Right lobe of liver (tissue), 6 donors: ENCODE results near the gene SEMA7A. TPM values are rescaled to one million over a fixed set of nuclear protein-coding genes. Genes with fewer than 3 reads are reported as not detected.

Experiments used
- ATAC-seq, 4 donors: fragments of 200-7000 bp; cut with Tn5 transposase; one replicate each; pipeline ENCODE4 v1.9.1; 2020; ENCODE audit warnings: mild to moderate bottlenecking in 4 of 4, moderate library complexity in 4 of 4
- DNase-seq, 3 donors: peaks; one replicate each; pipeline ENCODE4 v3.0.0-alpha.2; 2020
- H3K27ac ChIP-seq, 3 donors: fragments of 200-600 bp; one replicate each; pipeline ENCODE4 v1.8.0; 2022
- H3K27me3 ChIP-seq, 2 donors: fragments of 200-600 bp; one replicate each; pipeline ENCODE4 v1.8.0; 2022
- H3K36me3 ChIP-seq, 4 donors: fragments of 200-600 bp; sonication (generic) in 1 of 4; one replicate each; pipeline versions ENCODE4 v1.5.1 to v1.8.0; 2017 to 2022; ENCODE audit warnings: control low read depth in 1 of 4
- H3K4me1 ChIP-seq, 4 donors: fragments of 200-600 bp; sonication (generic) in 1 of 4; one replicate each; pipeline versions ENCODE4 v1.5.1 to v1.8.0; 2017 to 2022; ENCODE audit warnings: control low read depth in 1 of 4
- H3K4me3 ChIP-seq, 3 donors: fragments of 200-600 bp; one replicate each; pipeline ENCODE4 v1.8.0; 2022
- H3K9me3 ChIP-seq, 4 donors: fragments of 200-600 bp; sonication (generic) in 1 of 4; one replicate each; pipeline versions ENCODE4 v1.5.1 to v1.8.0; 2017 to 2022; ENCODE audit warnings: control low read depth in 1 of 4
- POLR2A ChIP-seq: fragments of 450-650 bp; IDR thresholded peaks from one replicate; pipeline ENCODE4 v1.6.1; 2017; ENCODE audit warnings: antibody characterized with exemption, mild to moderate bottlenecking
- WGBS: methylation state at CpG from one replicate; pipeline ENCODE4 v1.1.6; 2018; ENCODE audit warnings: low coverage, low lambda C conversion rate; ENCODE audit not compliant: insufficient coverage; ENCODE audit errors: missing lambda C conversion rate; 5-methylcytosine and 5-hydroxymethylcytosine counted together
- intact Hi-C, 2 donors: fragments of 100-400 bp; cut with DNase I; formaldehyde crosslinking; loops; one replicate each; pipeline versions ENCODE4 v1.11.2 to v1.14.1; 2022
- total RNA-seq, 6 experiments: library from RNA; depleted of rRNA in 2 of 6; stranded (reverse); fragments of >200 nt in 2 of 6; fragmentation: NEBNext Ultra II Directional in 3 of 6; extraction: Animal tissue kit (Norgen Biotek cat#: 25700) in 3 of 6; gene quantifications; one replicate each; pipeline versions ENCODE4 v1.1.0 to v1.2.4, GENCODE V29; 2016 to 2023
- TF ChIP-seq, protein P1 (sequence below), 4 donors: fragments of 200-600 bp in 3 of 4; fragments of 450-650 bp in 1 of 4; IDR thresholded peaks; one replicate each; pipeline versions ENCODE4 v1.5.1 to v1.8.0; 2016 to 2022; ENCODE audit warnings: antibody characterized with exemption in 4 of 4, mild to moderate bottlenecking in 2 of 4
- donor health status: DM: no; HTN: yes; CAD: no.
- donor health status: DM: no; HTN: no; CAD: no.
- donor health status: DM: no; HTN: no; CAD: no.
- donor health status: DM: no; HTN: yes; CAD: no.
- donor health status: DM: no; HTN: yes; CAD: no.

The SEMA7A gene
- total RNA-seq, 6 experiments from 2014 or later: 0.42 to 2.4 (median 1.1) TPM

DNA sequence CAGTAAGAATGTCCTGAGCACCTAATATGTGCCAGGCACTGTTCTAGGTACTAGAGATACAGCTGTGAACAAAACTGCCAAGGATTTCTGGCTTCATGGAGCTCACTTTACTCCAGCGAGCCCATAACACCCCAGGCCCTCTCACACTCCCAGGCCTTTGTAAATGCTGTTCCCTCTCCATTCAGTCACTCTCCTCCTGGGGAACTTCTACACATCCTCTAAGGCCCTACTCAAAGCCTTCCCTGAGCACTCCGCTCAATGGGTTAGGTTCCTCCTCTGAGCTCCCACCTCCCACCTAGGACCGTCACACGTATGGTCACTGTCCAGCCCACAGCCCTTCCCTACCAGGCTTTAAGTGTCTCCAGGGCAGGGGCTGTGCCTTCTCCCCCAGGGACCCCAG lies 27.2 kb downstream of the SEMA7A start:
- WGBS: 77% methylated on average over 4 of the region's 4 CpGs
- no peak for TF ChIP-seq POLR2A
- TF ChIP-seq, protein P1, sequence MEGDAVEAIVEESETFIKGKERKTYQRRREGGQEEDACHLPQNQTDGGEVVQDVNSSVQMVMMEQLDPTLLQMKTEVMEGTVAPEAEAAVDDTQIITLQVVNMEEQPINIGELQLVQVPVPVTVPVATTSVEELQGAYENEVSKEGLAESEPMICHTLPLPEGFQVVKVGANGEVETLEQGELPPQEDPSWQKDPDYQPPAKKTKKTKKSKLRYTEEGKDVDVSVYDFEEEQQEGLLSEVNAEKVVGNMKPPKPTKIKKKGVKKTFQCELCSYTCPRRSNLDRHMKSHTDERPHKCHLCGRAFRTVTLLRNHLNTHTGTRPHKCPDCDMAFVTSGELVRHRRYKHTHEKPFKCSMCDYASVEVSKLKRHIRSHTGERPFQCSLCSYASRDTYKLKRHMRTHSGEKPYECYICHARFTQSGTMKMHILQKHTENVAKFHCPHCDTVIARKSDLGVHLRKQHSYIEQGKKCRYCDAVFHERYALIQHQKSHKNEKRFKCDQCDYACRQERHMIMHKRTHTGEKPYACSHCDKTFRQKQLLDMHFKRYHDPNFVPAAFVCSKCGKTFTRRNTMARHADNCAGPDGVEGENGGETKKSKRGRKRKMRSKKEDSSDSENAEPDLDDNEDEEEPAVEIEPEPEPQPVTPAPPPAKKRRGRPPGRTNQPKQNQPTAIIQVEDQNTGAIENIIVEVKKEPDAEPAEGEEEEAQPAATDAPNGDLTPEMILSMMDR (IDR thresholded peaks at IDR 0.05): no peak
- Histone ChIP-seq H3K36me3 (no peaks in the 10 kb centered on the region), H3K4me1 (no peaks in the 10 kb centered on the region), H3K9me3 (no peaks in the 10 kb centered on the region), H3K27me3 (no peaks in the 10 kb centered on the region), H3K4me3 (no peak overlapping the region), H3K27ac (no peak overlapping the region)
- ATAC-seq (no peak), DNase-seq (no peak)
- intact Hi-C loops: no loop called here

DNA sequence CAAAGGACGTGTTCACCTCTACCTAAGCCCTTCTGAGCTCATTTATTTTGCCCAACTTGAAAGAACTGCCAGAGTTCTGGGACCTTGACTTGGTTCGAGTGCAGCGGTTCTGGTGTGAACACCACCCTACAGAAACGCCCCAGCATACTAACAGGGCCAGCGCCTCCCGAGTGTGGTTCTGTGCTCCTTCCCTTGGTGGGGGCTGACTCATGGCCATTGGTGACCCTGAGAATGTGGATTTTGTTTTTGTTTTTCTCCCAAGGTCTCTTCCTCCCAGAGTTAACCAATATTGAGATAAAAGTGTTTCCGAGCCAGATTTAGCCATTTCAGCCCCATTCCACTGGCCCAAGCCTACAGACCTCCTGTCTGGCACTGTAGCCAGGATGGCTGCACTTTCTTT lies 27.9 kb downstream of the SEMA7A start:
- DNase-seq: no peak
- intact Hi-C loops: no loop called here
- 69% methylated on average over 5 of the region's 7 CpGs for WGBS
- no peak overlapping the region for H3K27ac ChIP-seq
- no peak for TF ChIP-seq POLR2A
- TF ChIP-seq, protein P1 (IDR thresholded peaks at IDR 0.05): no peak
- ATAC-seq: no peak
- H3K4me1 ChIP-seq: no peaks in the 10 kb centered on the region
- no peaks in the 10 kb centered on the region for H3K27me3 ChIP-seq
- H3K36me3 ChIP-seq: no peaks in the 10 kb centered on the region
- H3K4me3 ChIP-seq: no peak overlapping the region
- no peaks in the 10 kb centered on the region for H3K9me3 ChIP-seq

DNA sequence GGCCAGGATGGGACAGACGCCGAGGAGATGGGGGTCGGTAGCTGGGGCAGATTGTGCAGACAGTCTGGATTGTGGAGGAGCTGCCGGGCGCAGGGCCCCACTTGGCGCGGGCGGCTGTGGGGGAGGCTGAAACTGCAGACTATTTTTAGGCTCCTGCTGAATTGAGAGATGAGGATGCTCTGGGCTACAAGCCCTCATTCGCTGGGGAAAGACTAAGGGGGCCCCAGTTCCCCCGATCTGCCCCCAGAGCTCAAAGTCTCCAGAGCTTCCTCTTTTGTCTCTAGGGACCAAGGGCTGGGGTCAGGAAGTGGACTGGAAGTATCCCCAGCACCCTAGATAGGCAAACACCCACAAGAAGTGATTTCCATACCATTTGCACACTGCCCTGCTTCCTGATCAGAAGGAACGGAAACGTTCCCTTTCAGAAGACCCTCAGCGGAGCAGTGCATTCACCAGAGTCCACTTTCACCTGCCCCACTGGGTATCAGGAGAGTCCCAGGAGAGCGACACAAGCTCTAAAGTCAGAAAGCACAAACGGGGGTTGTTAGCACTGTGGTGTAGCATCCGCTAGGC lies 29.7 kb downstream of the SEMA7A start:
- no peaks in the 10 kb centered on the region for H3K4me1 ChIP-seq
- 29% methylated on average over 7 of the region's 16 CpGs for WGBS
- DNase-seq: no peak
- no peak overlapping the region for H3K27ac ChIP-seq
- no peaks in the 10 kb centered on the region for H3K36me3 ChIP-seq
- no peaks in the 10 kb centered on the region for H3K27me3 ChIP-seq
- TF ChIP-seq POLR2A: no peak
- TF ChIP-seq, protein P1 (IDR thresholded peaks at IDR 0.05): no peak
- no peak for ATAC-seq
- H3K9me3 ChIP-seq: no peaks in the 10 kb centered on the region
- no peak overlapping the region for H3K4me3 ChIP-seq
- intact Hi-C loops: no loop called here

DNA sequence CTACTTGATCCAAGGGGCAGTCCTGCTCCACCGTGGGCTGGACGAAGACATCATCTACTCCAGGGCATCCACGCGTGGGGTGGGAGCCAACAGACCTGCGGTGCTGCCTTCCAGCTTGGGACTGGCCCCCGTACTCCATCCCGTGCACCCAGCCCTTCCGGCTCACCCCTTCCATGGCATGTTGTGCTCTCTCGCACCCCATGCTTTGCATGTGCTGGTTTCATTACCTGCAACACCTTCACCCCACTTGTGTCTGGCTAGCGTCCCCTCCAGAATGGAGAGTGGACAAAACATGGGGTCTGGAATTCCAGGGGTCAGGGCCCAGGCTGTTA lies 30.2 kb downstream of the SEMA7A start:
- Histone ChIP-seq H3K9me3 (no peaks in the 10 kb centered on the region), H3K27me3 (no peaks in the 10 kb centered on the region), H3K4me1 (no peaks in the 10 kb centered on the region), H3K4me3 (no peak overlapping the region), H3K36me3 (no peaks in the 10 kb centered on the region), H3K27ac (no peak overlapping the region)
- intact Hi-C loops: no loop called here
- ATAC-seq: peak in 1 of 4 donors; percentile 6
- DNase-seq: no peak
- TF ChIP-seq POLR2A: no peak
- TF ChIP-seq, protein P1 (IDR thresholded peaks at IDR 0.05): no peak
- 47% methylated on average over 3 of the region's 10 CpGs for WGBS
